ENCODE results near the gene FAM114A1.

The FAM114A1 gene

DNA sequence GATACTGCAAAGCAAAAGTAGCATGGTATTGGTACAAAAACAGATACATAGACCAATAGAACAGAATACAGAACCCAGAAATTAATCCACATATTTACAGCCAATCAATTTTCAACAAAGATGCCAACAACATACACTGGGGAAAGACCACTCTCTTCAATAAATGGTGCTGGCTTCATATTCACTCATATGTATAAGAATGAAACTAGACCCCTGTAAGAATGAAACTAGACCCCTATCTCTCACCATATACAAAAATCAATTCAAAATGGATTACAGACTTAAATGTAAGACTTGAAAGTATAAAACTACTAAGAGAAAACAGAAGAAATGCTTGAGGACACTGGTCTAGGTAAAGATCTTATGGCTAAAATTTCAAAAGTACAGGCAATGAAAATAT is 30.3 kb upstream of the FAM114A1 start:
- no peak overlapping the region for H3K9ac ChIP-seq (ENCODE audit: low read length)
- H3K79me2 ChIP-seq (ENCODE audit: low read length), result peaks cover 17% of the 10 kb centered on the region
- no peak overlapping the region for H3K27ac ChIP-seq (ENCODE audit: low read length)
- H3K9me3 ChIP-seq (ENCODE audit: insufficient read depth, low read length), result peaks cover 21% of the 10 kb centered on the region; the same call in 1 of the 2 replicates
- H2AFZ ChIP-seq (ENCODE audit: low read depth, low read length), result no peak overlapping the region
- H3K4me2 ChIP-seq (ENCODE audit: low read length), result no peak overlapping the region
- TF ChIP-seq EZH2phosphoT487 (IDR thresholded peaks at IDR 0.05; ENCODE audit: low read depth), result no peak
- TF ChIP-seq, protein P1, sequence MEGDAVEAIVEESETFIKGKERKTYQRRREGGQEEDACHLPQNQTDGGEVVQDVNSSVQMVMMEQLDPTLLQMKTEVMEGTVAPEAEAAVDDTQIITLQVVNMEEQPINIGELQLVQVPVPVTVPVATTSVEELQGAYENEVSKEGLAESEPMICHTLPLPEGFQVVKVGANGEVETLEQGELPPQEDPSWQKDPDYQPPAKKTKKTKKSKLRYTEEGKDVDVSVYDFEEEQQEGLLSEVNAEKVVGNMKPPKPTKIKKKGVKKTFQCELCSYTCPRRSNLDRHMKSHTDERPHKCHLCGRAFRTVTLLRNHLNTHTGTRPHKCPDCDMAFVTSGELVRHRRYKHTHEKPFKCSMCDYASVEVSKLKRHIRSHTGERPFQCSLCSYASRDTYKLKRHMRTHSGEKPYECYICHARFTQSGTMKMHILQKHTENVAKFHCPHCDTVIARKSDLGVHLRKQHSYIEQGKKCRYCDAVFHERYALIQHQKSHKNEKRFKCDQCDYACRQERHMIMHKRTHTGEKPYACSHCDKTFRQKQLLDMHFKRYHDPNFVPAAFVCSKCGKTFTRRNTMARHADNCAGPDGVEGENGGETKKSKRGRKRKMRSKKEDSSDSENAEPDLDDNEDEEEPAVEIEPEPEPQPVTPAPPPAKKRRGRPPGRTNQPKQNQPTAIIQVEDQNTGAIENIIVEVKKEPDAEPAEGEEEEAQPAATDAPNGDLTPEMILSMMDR (IDR thresholded peaks at IDR 0.05; ENCODE audit: low read depth, low read length), result no peak
- no peaks in the 10 kb centered on the region for H4K20me1 ChIP-seq (ENCODE audit: insufficient read depth, low read length)
- no peaks in the 10 kb centered on the region for H3K27me3 ChIP-seq (ENCODE audit: low read depth, low read length)
- no peak overlapping the region for H3K4me3 ChIP-seq (ENCODE audit: low read length)
- H3K36me3 ChIP-seq (replicated peaks; ENCODE audit: low read depth, low read length), result peaks cover 29% of the 10 kb centered on the region
- H3K4me1 ChIP-seq (ENCODE audit: low read length), result peaks cover 5% of the 10 kb centered on the region; the same call in 1 of the 2 replicates

DNA sequence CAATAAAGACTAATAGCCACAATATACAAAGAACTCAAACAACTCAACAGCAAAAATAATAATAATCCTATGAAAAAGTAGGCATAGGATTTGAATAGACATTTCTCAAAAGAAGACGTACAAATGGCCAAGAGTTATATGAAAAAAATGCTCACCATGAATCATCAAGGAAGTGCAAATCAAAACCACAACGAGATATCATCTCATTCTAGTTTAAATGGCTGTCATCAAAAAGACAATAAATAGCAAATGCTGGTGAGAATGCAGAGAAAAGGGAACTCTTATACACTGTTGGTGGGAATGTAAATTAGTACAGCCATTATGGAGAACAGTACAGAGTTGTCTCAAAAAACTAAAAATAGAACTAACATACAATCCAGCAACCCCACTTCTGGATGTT is 29.8 kb upstream of the FAM114A1 start:
- Histone ChIP-seq H3K79me2 (ENCODE audit: low read length) (peaks cover 12% of the 10 kb centered on the region), H3K4me3 (ENCODE audit: low read length) (no peak overlapping the region), H3K4me2 (ENCODE audit: low read length) (no peak overlapping the region), H3K9me3 (ENCODE audit: insufficient read depth, low read length) (peaks cover 21% of the 10 kb centered on the region; the same call in 1 of the 2 replicates), H4K20me1 (ENCODE audit: insufficient read depth, low read length) (no peaks in the 10 kb centered on the region), H3K36me3 (replicated peaks; ENCODE audit: low read depth, low read length) (peaks cover 32% of the 10 kb centered on the region), H3K9ac (ENCODE audit: low read length) (no peak overlapping the region), H2AFZ (ENCODE audit: low read depth, low read length) (no peak overlapping the region), H3K27me3 (ENCODE audit: low read depth, low read length) (no peaks in the 10 kb centered on the region), H3K4me1 (ENCODE audit: low read length) (peaks cover 5% of the 10 kb centered on the region; the same call in 1 of the 2 replicates), H3K27ac (ENCODE audit: low read length) (no peak overlapping the region)
- no peak for TF ChIP-seq EZH2phosphoT487 (IDR thresholded peaks at IDR 0.05; ENCODE audit: low read depth)
- TF ChIP-seq, protein P1 (IDR thresholded peaks at IDR 0.05; ENCODE audit: low read depth, low read length), result no peak

DNA sequence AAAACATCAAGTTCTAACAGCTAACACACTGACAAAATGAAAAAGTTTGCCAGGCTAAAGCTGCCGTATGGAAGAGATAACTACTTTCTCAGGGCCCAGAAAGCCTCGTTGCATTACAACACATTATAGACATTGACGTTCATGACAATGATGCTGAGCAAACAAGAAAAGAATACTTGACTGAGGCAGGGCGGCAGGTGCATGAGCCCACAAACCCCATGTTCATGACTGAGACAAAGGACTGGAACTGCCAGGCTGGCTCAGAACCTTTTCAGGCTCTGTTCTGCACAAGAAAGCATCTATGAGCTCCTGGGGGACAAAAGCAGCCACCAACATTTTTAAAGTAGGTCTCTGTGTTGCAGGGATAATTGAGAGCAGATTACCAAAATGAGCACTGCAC is 24.6 kb upstream of the FAM114A1 start:
- TF ChIP-seq EZH2phosphoT487 (IDR thresholded peaks at IDR 0.05; ENCODE audit: low read depth), result no peak
- TF ChIP-seq, protein P1 (IDR thresholded peaks at IDR 0.05; ENCODE audit: low read depth, low read length), result no peak
- Histone ChIP-seq H3K4me3 (ENCODE audit: low read length) (no peak overlapping the region), H3K36me3 (replicated peaks; ENCODE audit: low read depth, low read length) (peaks cover 22% of the 10 kb centered on the region), H3K9ac (ENCODE audit: low read length) (no peak overlapping the region), H3K4me1 (ENCODE audit: low read length) (no peaks in the 10 kb centered on the region), H3K27me3 (ENCODE audit: low read depth, low read length) (no peaks in the 10 kb centered on the region), H3K27ac (ENCODE audit: low read length) (no peak overlapping the region), H3K4me2 (ENCODE audit: low read length) (no peak overlapping the region), H3K79me2 (ENCODE audit: low read length) (no peaks in the 10 kb centered on the region), H4K20me1 (ENCODE audit: insufficient read depth, low read length) (no peaks in the 10 kb centered on the region), H2AFZ (ENCODE audit: low read depth, low read length) (no peak overlapping the region), H3K9me3 (ENCODE audit: insufficient read depth, low read length) (no peaks in the 10 kb centered on the region)

DNA sequence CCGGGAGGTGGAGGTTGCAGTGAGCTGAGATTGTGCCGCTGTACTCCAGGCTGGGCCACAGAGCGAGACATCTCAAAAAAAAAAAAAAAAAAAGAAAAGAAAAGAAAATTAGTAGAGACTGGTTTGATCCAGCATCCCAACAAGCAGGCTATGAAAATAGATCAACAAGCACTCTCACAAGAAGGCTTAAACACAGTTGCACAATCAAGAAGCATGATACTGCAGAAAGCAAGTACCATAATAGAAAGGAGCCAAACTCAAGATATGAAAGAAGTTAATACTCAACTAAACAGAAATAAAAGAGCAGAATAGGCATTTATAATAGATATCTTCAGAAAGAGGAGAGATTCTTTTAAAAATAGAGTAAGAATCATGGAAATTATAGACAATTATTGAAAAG is 21.6 kb upstream of the FAM114A1 start:
- Histone ChIP-seq H3K4me2 (ENCODE audit: low read length) (no peak overlapping the region), H4K20me1 (ENCODE audit: insufficient read depth, low read length) (no peaks in the 10 kb centered on the region), H3K9me3 (ENCODE audit: insufficient read depth, low read length) (no peaks in the 10 kb centered on the region), H2AFZ (ENCODE audit: low read depth, low read length) (no peak overlapping the region), H3K4me3 (ENCODE audit: low read length) (no peak overlapping the region), H3K36me3 (replicated peaks; ENCODE audit: low read depth, low read length) (peaks cover 18% of the 10 kb centered on the region), H3K27ac (ENCODE audit: low read length) (no peak overlapping the region), H3K79me2 (ENCODE audit: low read length) (no peaks in the 10 kb centered on the region), H3K4me1 (ENCODE audit: low read length) (no peaks in the 10 kb centered on the region), H3K27me3 (ENCODE audit: low read depth, low read length) (no peaks in the 10 kb centered on the region), H3K9ac (ENCODE audit: low read length) (no peak overlapping the region)
- TF ChIP-seq, protein P1 (IDR thresholded peaks at IDR 0.05; ENCODE audit: low read depth, low read length), result no peak
- no peak for TF ChIP-seq EZH2phosphoT487 (IDR thresholded peaks at IDR 0.05; ENCODE audit: low read depth)

Measured in OCI-LY3 (cell line).